H1 (cell line): ENCODE data around the gene GFRA4. TPM values are rescaled to one million over a fixed set of nuclear protein-coding genes. Genes with fewer than 3 reads are reported as not detected.

Experiments used
- ATF3 ChIP-seq: IDR thresholded peaks from 2 replicates; pipeline ENCODE4 v1.6.1; 2011; ENCODE audit warnings: low read depth, mild to moderate bottlenecking, low read length; ENCODE audit not compliant: insufficient read depth
- BRCA1 ChIP-seq: IDR thresholded peaks from 2 replicates; pipeline ENCODE4 v1.6.1; 2012; ENCODE audit warnings: low read depth, low read length, improper control_type of control experiment
- GABPA ChIP-seq: IDR thresholded peaks from 2 replicates; pipeline ENCODE4 v1.6.1; 2011; ENCODE audit warnings: mild to moderate bottlenecking, low read length, moderate library complexity, borderline replicate concordance; ENCODE audit not compliant: insufficient read depth
- POU5F1 ChIP-seq: IDR thresholded peaks from 2 replicates; pipeline ENCODE4 v1.6.1; 2011; ENCODE audit warnings: low read depth, mild to moderate bottlenecking, low read length, moderate library complexity
- RBBP5 ChIP-seq: IDR thresholded peaks from 2 replicates; pipeline ENCODE4 v1.7.1; 2012; ENCODE audit warnings: low read depth, mild to moderate bottlenecking, inconsistent platforms, low read length, moderate library complexity, borderline replicate concordance
- polyA plus RNA-seq, 7 experiments: library from polyadenylated mRNA; depleted of rRNA in 3 of 7; stranded (reverse) in 5 of 7; unstranded in 2 of 7; fragments of >200 nt in 5 of 7; fragments of 200-250 nt in 2 of 7; gene quantifications; 1 replicate in 5 of 7; 2 replicates in 1 of 7; 4 replicates in 1 of 7; pipeline versions ENCODE4 v1.2.1 to v1.2.3, GENCODE V29; 2011 to 2013; ENCODE audit warnings: missing spikeins in 2 of 7, mixed read lengths in 2 of 7
- total RNA-seq: library from RNA; stranded (reverse); fragmentation: NEBNext Ultra II Directional; extraction: Animal tissue kit (Norgen Biotek cat#: 25700); gene quantifications from 2 replicates; pipeline ENCODE4 v1.2.1, GENCODE V29; 2021

Gene GFRA4
- total and polyA plus RNA-seq, 2 of the 8 experiments (the other 6 are each of a cell fraction or from before 2014, with no cell fraction given) = 0.05 TPM; not detected in 1

GRCh38 chr20:3658716-3659491 lies 4.3 kb downstream of the GFRA4 start (continued):
- TF ChIP-seq BRCA1 (no peak), GABPA (no peak), ATF3 (no peak), POU5F1 (no peak), RBBP5 (no peak)
